ENCODE measurements around the gene PIK3CD.

DNA sequence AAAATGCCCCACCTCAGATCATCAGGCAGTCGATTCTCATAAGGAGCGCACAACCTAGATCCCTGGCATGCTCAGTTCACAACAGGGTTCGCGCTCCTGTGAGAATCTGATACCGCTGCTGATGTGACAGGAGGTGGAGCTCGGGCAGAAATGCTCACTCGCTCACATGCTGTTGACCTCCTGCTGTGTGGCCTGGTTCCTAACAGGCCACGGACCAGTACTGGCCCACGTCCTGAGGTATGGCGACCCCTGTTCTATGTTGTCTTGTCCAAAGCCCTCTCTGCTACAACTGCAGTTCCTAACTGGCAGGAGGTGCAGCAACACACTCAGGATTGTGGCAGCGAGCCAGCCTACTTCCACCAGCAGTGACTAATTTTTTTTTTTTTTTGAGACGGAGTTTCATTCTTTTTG lies 101.6 kb downstream of the PIK3CD start:
- TF ChIP-seq POLR2A (IDR thresholded peaks at IDR 0.05; ENCODE audit: low read length) (no peak), GATA1 (IDR thresholded peaks at IDR 0.05; ENCODE audit: low read depth, low read length) (no peak)

Data from erythroblast (primary cell).